ENCODE results near the gene SOX6.
"Not testable (repeated sequence)": the region's sequence is repeated elsewhere in the genome, so short reads cannot be mapped to it uniquely, and the experiment has no call there.

SOX6 gene

DNA sequence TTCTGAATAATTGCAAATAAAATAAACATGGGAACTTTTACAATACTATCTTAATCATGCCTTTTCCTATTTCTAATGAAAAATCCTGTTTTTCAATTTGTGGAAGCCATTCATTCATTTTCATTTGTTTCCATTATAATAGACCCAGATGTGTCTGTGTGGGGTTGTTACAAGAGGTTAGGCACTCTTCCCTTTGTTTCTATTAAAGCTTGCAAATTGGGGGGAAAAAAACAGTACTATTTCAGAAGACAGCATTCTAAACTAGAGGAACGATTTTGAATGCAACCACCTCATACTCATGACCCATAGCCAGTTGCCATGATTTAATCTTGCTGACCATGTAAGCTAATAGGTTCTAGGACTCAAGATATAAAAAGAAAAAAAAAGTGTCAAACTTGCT, 175.5 kb downstream of the SOX6 start:
- DNase-seq = no peak

DNA sequence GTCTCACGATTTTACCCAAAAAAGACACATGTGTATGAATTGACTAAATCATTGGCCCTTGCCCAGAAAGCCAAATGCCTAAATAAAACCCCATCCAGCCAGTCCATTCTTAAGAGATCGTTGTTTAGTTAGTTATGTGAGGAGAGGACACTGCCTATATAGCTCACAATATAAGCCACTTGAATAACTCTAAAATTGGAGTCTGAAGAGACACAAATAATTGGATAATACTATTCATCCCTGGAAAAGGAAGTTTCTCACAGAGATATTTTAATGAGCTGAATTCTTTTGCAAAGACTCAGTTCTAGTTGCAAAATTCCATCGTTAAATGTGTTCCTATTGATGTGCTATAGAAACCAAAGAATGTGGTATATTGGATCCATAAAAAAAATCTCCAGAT, 176.7 kb downstream of the SOX6 start:
- no peak for DNase-seq

DNA sequence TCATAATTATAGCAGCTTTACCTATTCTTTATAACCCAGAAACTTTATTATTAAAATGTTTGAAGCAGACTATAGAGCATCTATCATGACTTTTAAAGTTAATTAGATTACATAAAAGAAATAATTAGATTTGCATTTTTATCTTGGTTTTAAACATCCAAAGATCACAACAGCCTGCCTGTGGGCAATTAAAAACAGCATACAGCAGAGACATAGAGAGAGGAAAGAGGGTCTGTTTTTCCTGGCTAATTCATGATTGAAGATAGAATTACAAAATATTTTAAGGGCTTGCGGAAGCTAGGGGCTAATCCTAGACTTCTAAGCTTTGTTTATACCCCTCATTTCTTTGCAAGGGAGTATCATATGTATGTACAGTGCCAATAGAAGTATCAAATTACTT, 178.1 kb downstream of the SOX6 start:
- DNase-seq = no peak

DNA sequence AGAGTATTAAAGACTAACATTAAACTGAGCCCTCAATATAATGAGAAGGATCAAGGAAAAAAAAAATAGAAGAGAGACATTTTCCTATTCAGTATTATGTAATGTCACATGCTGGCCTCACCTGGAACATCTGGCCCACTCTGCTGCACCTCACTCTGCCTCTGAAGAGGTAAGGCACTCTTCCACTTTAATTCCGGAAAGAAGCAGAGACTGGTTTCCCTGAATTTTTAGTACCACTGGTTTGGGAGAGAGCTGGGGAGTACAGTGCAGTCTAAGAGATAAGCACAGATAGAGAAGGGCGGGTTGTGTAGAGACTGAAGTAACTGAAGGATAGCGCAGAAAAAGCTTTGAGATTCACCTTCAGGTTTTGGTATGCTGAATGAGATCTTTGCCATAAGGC, 178.7 kb downstream of the SOX6 start:
- no peak for DNase-seq

DNA sequence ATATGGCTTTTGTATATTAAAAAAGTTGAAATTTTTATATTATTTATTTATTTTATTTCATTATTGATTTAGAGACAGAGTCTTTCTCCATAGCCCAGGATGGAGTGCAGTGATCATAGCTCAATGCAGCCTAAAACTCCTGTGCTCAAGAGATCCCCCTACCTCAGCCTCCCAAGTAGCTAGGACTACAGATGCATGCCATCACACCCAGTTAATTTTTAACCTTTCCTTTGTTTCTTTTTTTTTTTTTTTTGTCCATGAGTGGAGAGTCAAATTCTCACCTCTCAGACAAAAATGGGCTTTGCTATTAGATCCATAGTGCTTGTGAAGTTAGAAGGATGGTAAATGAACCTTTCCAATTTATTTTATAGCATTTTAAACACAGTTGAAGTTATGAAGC, 182.5 kb downstream of the SOX6 start:
- DNase-seq = no peak

DNA sequence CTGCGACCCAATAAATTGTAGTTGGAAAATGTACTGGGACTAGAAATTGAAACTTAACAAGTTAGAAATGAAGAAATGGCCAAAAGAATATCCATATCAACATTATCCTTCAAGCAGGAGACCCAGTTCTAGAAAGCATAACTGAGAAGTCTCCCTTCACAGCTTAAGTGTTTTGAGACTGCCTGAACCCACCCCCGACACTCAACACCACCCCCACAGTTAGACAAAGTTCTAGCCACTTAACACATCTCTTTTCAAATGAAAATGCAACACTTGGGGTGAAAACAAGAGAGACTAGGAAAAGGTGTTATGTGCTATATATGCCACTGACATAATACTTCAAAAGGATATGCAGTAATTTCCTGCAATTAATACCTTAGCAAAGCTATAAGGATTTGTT, 184.5 kb downstream of the SOX6 start:
- no peak for DNase-seq

DNA sequence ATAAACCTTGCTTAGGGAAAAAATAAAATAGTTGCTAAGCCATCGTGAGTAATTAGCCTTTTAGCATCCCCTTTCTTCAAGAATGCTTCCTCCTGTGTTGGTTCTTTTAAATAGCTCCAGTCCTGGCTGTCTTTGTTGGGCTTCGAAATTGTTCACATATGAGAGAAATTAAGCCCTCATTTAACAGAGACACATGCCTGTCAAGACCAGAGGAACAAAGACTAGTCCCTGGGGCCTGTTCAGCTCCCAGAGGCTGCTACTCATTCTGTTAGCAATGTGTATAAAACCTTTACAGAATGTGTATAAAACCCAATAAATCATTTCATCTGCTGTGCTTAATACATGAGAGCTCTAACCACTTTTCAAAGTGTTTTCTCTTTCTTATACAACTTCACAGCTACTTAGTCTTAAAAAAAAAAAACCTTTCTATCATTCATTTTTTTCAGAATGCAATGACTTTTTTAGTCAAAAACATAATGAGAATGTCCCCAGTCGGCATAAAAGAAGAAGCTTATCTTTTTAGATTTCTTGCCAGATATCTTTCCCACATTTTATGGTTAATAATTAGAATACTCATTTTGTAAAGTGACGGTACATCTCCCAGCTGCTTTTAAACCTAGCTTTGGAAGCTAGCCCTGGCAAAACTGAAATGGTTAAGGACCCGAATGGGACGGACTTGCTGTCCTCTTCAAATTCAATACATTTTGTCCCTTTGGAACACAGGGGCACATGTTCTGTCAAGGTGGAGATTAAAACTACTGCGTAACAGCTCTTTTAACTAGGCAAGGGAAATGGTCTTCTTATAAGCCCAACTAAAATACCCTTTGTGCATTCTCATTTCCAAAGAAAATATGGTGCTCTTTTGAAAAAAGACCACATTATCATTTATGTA, 186.1 kb downstream of the SOX6 start:
- DNase-seq = no peak

DNA sequence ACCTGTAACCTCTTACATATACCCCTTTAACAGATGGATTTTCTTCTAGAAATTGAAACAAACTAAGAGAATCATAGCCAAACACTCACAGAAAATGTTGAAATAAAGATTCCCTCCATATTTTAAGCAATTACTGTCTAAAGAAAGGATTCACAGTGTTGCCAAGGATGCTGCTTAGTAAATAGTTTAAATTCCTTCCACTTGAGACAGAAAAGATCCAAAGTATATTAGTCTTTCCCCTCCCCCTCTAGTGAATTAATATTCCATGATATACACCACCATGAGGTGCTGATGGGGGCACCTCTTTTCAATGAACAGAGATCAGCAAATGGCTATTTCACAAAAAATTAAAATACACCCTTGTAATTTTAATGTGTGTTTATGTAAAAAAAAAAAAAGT, 186.8 kb downstream of the SOX6 start:
- no peak for DNase-seq

DNA sequence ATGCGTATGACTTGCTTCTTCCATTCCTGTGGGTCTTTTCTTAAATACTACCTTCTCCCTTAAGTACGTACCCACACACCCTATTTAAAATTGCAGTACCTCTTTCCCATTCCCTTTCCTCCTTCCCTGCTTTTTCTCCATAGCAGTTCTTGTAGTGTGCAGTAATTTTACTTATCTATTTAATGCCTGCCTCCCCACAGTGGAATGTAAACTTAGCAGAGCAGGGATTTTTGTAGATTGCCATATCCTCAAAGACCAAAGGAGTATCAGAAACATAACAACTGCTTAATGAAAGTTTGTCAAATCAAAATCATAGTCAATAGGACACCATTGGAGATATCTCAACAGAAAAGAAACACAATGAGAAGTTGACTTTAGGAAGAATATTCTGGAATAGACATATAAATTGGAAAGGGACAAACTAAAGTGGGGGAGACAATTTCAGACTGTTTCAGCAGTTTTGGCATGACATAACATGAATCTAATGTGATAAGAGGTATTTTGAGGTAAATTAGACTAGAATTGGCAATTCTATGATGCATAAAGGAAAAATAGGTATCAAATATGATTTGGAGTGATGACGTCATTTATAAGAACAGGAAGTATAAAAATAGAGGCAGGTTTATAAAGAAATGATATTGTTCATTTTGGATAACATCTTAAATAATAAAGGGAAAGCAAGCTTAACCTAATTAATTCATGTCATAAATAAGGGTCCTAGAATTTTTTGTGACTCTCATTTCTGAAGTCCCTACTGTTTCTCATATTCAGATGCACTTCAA, 188.4 kb downstream of the SOX6 start:
- no peak for DNase-seq

DNA sequence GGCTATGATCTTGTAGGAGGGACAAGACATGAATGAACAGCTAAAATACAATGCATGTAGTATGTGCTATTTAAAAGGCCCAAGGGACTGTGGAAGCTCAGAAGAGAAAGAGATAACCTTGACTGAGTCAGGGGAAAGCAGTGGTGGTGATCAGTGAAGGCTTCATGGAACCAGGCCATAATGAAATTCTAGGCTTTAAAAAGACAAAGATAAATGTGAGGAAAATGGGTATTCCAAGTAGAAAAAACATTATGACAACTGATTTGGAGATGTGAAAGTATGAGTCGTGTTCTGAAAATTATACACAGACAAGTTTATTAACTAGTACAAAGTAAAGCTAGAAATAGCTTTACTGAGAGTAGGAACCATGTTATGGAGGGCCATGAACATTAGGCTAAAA, 189.8 kb downstream of the SOX6 start:
- no peak for DNase-seq

DNA sequence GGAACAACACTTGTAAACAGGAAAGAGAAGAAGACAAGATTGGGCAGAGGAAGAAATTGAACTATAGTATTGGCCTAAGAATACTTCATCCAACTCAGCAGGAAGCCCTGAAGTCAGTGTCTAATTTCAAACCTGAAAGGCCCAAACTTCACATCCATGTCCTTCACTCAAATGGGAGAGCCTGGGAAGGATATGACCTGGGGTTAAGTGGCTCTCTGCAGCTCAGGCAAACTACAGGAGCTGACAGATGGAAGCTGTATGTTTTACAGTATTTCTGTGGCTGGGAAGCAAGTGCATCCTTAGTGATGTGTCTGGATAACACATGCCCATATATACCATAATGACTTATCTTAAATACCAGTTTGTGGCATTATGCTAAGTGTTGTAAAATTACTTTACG, 196.2 kb downstream of the SOX6 start:
- no peak for DNase-seq

DNA sequence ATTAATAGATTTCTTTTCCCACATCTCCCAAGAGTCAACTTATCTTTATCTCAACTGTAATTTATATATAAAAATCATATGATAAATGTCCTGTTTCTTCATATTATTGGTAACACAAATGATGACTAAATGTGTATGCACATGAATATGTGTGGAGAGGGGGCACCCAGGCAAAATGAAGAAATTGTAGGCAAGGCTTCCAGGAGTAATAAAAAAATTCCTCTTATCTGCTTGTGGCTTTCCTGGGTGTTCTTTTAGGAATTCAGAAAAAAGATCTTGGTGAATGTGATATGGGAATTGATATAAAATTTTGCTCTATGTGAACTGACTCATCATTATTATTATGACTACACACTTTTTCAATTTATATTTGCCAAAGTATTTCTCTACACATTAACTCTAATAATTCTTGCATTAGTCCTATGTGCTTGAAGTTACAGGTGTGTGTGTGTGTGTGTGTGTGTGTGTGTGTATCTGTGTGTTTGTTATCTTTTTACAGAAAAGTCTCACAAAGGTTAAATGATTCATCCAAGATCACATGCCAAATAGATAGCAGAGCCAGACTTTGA, 197.8 kb downstream of the SOX6 start:
- no peak for DNase-seq

DNA sequence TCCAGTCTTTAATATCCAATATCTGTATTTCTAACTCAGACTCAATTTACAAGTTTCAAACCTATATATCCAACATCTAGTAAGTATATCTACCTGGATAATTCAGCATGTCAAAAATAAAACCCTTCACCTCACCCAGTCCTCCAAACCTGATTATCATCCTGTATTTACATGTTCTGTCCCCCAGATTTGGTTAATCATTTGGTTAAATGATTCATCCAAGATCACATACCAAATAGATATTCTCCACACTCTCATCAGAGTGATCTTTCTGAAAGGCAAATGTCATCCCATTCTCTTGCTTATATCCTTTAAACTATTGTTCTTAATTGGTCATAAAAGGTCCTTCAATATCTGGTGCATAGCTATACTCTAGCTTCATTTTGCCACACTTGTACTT, 199.0 kb downstream of the SOX6 start:
- no peak for DNase-seq

DNA sequence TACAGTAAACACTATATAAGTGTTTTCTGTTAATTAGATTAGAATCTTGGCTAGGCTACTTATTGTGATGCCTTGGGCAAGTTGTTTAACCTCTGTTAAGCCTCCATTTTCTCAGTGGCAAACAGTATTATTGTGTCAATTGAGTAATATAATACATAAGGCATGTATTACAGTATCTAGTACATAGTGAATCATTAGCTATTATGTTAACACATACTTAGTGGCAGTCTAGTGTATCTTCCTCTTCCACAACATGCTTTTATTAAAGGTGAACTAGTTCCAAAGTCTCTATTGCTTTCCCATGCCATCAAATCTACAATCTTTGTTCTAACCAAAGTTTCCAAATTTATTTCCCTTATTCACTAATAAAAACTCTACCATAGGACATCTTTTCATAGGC, 200.9 kb downstream of the SOX6 start:
- DNase-seq = no peak

DNA sequence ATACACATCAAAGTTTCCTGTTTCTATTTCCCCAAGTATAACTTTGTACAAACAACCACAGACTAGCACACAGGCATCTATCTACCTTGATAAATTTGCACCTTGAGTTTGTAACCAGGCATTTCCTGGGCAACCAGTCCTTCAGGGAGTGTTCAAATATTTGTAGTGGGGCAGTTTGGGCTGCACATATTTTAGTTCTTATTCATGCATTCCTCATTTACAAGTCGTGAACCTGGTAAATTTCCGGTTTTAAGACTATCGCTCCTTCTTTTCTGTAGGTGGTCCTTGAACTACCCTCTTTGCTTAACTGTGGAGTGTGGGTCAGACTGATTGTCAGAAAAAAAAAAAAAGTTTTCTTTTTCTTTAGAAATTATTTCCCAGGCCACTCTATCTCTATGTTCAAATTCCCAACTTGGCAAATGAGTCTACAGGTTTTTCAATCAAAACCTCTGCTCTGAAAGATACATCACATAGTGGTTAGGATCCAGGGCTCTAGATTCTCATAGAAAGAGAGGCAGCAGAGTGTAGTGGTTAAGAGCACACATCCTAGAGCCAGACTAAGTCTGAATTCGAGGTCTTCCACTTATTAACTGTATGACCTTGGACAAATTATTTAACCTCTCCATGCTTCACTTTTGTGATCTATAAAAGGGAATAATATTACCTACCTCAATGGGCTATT, 201.5 kb downstream of the SOX6 start:
- no peak for DNase-seq

DNA sequence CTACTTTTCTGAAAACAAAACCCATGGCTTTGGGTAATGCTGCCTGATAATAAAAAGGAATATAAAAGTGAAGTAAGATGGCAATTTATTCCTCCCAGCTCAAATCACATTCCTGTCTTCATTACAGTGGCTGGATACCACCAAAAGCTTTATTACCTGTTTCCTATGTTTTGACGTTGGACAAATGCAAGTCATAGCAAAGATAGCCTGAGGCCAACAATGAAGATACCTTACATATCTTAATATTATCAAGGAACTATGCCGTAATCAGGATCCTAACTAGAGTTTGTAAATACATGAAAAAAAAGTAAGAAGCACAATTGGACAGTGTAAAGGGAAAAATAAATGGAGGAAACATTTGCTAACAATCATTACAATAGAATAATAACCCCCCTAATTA, 202.4 kb downstream of the SOX6 start:
- no peak for DNase-seq

DNA sequence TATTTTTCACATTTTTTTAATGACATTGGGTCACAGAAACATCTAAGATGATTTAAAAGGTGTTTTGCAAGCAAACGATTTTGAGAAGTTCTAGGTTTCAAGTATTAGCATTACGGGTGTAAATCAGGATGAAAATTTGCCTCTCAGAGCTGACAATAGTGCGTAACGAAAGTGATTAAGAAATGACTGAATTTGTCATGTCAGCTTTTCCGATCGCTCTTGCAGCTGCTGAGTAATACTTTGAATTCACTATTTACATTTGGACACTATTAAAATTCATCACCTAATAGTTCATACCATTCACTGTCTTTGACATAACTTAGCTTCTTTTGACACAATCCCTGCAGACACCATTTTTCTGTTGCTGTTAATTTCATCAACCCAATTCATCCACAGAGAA, 205.2 kb downstream of the SOX6 start:
- DNase-seq = no peak

DNA sequence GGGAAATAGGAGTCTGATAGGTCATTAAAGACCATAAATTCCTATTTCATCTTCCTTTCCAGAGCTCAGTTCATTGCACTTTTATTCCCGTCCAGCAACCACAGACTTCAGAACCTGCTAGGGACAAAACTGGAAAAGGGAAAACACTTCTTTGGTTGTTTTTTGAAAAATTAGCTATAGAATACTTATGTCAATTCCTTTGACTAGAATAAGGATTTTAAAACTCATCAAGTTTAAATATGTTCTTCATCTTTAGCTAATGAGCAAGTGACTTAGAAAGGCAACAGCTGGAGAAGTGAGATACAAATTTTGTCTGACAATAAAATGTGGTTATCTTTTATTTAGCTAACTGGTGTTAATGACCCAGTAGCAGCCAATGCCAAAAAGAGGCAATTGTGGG, 206.9 kb downstream of the SOX6 start:
- DNase-seq = no peak

DNA sequence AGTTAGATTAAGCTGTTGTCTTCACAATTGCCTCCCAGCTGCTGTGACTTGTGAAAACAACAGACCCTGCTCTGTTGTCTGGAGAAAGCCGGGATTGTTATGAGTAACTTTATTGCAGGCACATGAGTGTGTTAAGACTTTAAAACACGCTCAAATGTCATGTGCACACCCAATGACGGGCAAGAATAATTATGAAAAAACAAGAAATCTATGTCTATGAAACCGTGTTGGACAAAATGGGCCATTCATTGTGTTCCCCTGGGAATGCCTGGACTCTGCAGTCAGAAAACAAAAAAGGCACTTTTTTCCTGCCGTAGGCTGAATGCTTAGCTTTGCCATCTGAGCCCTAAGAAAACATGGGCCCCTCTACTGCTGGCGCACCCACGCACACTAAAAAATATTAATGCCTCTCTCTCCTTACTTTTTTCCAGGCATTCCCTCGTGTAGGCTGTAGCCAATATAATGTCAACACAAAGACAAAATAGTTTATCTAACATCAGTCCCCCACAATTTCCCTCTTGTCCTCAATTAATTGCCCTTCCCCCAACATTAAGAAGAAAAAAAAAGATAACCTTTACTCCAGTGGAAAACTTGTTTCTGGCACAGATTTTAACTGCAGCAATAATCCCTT, 207.9 kb downstream of the SOX6 start:
- DNase-seq = no peak

DNA sequence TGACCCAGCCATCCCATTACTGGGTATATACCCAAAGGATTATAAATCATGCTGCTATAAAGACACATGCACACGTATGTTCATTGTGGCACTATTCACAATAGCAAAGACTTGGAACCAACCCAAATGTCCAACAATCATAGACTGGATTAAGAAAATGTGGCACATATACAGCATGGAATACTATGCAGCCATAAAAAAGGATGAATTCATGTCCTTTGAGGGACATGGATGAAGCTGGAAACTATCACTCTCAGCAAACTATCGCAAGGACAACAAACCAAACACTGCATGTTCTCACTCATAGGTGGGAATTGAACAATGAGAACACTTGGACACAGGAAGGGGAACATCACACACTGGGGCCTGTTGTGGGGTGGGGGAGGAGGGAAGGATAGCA, 209.4 kb downstream of the SOX6 start:
- not testable (repeated sequence) for DNase-seq

DNA sequence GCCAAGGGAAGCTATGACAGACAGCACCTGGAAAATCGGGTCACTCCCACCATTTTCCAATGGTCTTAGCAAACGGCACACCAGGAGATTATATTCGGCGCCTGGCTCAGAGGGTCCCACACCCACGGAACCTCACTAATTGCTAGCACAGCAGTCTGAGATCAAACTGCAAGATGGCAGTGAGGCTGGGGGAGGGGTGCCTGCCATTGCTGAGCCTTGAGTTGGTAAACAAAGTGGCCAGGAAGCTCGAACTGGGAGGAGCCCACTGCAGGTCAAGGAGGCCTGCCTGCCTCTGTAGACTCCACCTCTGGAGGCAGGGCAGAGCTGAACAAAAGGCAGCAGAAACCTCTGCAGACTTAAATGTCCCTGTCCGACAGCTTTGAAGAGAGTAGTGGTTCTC, 214.7 kb downstream of the SOX6 start:
- not testable (repeated sequence) for DNase-seq

DNA sequence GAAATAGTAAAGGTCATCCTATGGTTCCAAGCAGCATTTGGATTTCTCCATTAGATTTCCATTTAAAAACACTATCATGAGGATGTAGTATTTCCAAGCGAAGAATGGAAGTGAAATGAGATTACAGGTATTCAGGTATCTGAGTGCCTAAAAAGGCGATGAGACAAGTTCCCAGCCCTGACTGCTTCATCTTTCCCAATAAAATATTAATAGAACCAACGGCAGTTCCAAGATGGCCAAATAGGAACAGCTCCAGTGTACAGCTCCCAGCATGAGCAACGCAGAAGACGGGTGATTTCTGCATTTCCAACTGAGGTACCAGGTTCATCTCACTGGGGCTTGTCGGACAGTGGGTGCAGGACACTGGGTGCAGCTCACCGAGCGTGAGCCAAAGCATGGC, 215.2 kb downstream of the SOX6 start:
- DNase-seq = not testable (repeated sequence)

DNA sequence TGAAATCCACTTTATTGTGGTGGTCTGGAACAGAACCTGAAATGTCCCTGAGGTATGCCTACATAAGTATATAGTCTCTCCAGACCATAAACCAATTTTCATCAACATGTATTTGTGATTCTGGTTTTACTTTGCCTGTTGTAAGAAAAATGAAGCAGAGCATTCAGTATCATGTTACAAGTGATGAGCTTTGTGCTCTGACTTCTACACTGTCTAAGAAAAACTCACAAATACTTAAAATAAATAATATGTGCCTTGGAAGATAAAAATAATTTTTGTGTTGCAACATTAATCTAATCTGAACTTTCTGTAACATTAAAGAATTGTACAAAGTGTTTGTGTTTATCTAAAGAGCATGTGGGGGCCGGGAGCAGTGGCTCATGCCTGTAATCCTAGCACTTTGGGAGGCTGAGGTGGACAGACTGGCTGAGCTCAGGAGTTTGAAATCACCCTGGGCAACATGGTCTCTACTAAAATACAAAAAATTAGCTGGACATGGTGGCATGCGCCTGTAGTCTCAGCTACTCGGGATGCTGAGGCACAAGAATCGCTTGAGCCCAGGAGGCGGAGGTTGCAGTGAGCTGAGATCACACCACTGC, 219.5 kb downstream of the SOX6 start:
- no peak for DNase-seq
